SJCRH30 (cell line): Measurements from ENCODE around the gene UBASH3B. TPM values are rescaled to one million over a fixed set of nuclear protein-coding genes. Genes with fewer than 3 reads are reported as not detected.

Experiments
- DNase-seq, 2 experiments: peaks; one replicate each; pipeline ENCODE4 v3.0.0-alpha.2; 2015 to 2020
- H3K27ac ChIP-seq: fragments of 250-450 bp; sonication (Bioruptor Pico); 2 replicates; pipeline ENCODE4 v1.5.1; 2020; ENCODE audit warnings: mild to moderate bottlenecking, moderate library complexity
- H3K27me3 ChIP-seq: fragments of 250-450 bp; sonication (Bioruptor Pico); 2 replicates; pipeline ENCODE4 v1.5.1; 2020; ENCODE audit warnings: mild to moderate bottlenecking, moderate library complexity
- H3K36me3 ChIP-seq: fragments of 250-450 bp; sonication (Bioruptor Pico); 2 replicates; pipeline ENCODE4 v1.5.1; 2020; ENCODE audit warnings: mild to moderate bottlenecking, moderate library complexity
- H3K4me1 ChIP-seq: fragments of 250-450 bp; sonication (Bioruptor Pico); 2 replicates; pipeline ENCODE4 v1.5.1; 2020; ENCODE audit warnings: mild to moderate bottlenecking, moderate library complexity
- H3K4me3 ChIP-seq: fragments of 250-450 bp; sonication (Bioruptor Pico); 2 replicates; pipeline ENCODE4 v1.5.1; 2020; ENCODE audit warnings: mild to moderate bottlenecking, moderate library complexity
- H3K9me3 ChIP-seq: fragments of 250-450 bp; sonication (Bioruptor Pico); replicated peaks from 2 replicates; pipeline ENCODE4 v1.5.1; 2020; ENCODE audit warnings: mild to moderate bottlenecking, moderate library complexity
- total RNA-seq: library from RNA; depleted of rRNA; stranded (reverse); fragments of >200 nt; shearing (Covaris generic); gene quantifications from 2 replicates; pipeline ENCODE4 v1.2.3, GENCODE V29; 2014

UBASH3B gene
- total RNA-seq, 1 experiment from 2014 or later, result 0.38 TPM

DNA sequence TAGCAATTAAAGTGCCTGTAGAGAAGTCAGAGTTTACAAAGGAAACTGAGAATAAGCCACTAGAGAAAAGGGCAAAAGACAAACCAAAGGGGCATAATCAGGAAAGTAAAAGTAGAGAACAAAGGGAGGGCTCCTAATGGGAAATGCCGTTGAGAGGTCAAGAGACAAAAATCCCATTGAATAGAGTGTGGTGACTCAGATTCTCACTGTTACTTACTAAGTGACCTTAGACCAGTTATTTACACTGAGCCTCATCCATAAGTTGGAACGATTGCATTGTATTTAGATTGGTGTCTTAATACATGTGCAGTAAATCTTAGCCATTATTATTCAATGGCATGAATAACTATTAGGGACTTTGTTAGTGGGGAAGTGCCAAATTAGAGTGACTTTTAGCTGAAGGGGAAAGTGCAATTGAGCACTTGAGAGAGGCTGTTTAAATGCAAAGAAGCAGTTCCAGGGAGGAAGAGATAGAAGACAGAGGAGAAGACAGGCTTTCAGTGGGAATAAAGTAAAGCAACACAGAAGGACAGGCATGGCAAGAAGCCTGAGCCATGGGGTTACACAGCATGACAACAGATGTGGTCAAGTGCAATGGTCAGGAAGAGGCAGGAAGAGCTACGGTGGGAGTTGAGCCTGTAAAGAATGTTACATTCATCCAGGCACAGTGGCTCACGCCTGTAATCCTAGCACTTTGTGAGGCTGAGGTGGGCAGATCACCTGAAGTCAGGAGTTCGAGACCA lies 82.6 kb downstream of the UBASH3B start:
- H3K27me3 ChIP-seq, result no peaks in the 10 kb centered on the region
- H3K4me3 ChIP-seq, result no peak overlapping the region
- no peaks in the 10 kb centered on the region for H3K4me1 ChIP-seq
- no peak for DNase-seq
- H3K36me3 ChIP-seq, result no peaks in the 10 kb centered on the region
- H3K9me3 ChIP-seq, result no peaks in the 10 kb centered on the region
- H3K27ac ChIP-seq, result no peak overlapping the region

DNA sequence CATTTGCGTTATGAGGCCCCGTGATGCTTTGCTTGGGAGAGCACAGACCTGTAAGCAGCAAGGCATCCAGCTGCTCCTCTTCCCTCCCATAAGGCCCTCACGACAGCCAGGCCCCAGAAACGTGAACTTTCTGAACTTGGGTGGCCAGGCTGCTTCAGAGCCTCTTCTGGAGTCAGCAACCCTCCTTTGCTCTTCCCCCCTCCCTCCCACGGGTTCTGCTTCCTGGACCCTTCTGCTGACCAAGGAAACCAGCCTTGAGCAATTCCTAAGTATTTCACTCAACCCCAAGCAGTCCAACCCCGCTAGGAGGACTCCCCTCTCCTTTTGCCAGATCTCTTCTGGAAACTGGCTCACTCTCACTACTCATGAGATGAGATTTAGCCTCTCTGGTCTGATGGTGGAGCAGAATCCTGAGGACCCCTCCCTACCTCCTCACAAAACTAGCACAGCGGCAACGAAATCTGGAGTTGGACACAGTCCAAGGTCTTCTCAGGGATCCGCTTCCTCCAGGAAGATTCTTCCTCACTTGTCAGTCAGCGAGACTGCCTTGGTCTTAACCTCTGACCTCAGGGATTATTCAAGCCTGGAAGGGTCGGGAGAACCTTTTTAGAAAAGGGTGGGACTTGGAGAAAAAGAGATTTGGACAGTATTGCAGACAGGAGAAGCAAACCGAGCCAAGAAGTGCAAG lies 86.2 kb downstream of the UBASH3B start:
- DNase-seq, result no peak

DNA sequence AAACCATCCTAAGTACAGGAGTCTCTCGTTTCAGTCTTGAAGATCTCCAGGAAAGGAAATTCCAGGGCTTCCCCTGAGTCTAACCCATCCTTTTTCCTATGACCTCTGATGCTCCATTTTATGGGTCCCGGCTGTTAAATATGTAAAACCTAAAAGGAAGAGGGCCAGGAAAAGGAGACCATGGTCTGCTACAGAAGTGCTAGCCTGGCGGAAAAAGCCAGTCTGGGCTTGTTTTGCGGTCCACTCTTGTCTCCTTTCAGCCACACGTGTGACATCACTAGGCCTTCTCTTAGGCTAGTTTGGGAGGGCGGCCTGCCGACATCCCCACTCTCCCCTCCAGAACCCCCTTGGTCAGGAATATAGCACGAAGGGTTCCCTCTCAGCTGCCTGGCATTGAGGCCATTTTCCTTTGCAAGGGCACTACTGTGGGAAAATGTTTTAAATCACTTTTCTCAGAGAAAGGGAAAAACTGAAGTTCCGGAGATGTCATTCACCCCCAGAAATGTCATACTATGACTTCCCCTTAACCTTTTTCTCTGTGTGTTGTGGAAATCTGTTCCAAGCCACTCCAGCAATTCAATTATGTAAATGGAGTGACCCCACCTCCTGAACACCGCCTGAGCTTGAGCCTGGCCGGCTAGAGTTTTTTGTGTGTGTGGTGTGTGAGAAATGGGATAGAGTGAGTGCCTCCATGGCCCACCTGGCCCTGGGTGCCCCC lies 86.9 kb downstream of the UBASH3B start:
- H3K4me3 ChIP-seq, result no peak overlapping the region
- H3K27ac ChIP-seq, result no peak overlapping the region
- H3K4me1 ChIP-seq, result no peaks in the 10 kb centered on the region
- no peak for DNase-seq
- no peaks in the 10 kb centered on the region for H3K27me3 ChIP-seq
- no peaks in the 10 kb centered on the region for H3K36me3 ChIP-seq
- no peaks in the 10 kb centered on the region for H3K9me3 ChIP-seq

More for the DNA sequence above, 86.2 kb downstream of the UBASH3B start:
- Histone ChIP-seq H3K27ac (no peak overlapping the region), H3K4me3 (no peak overlapping the region), H3K4me1 (no peaks in the 10 kb centered on the region), H3K9me3 (no peaks in the 10 kb centered on the region), H3K36me3 (no peaks in the 10 kb centered on the region), H3K27me3 (no peaks in the 10 kb centered on the region)

DNA sequence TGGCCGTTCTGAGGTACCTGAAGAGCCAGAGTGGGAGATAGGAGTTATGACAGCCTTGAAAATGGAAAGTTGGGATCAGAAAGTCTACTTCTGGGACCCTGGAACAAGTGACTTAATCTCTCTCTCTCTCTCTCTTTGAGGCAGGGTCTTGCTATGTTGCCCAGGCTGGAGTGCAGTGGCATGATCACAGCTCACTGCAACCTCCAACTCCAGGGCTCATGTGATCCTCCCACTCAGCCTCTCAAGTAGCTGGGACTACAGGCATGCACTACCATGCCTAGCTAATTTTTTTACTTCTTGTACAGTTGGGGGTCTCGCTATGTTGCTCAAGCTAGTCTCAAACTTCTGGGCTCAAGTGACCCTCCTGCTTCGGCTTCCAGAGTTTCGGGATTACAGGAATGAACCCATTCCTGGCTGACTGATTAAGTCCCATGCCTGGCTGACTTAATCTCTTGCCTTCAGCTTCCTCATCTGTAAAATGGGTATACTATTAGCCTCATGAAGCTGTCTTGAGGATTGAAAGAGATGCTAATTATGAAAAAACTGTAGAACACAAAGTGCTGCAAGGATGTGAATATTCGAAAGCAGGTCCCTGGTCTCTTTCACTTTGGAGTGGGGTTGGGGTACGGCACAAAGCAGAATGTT lies 87.7 kb downstream of the UBASH3B start:
- DNase-seq, result no peak
- H3K4me1 ChIP-seq, result no peaks in the 10 kb centered on the region
- H3K27ac ChIP-seq, result no peak overlapping the region
- no peak overlapping the region for H3K4me3 ChIP-seq
- H3K9me3 ChIP-seq, result no peaks in the 10 kb centered on the region
- H3K27me3 ChIP-seq, result no peaks in the 10 kb centered on the region
- no peaks in the 10 kb centered on the region for H3K36me3 ChIP-seq

DNA sequence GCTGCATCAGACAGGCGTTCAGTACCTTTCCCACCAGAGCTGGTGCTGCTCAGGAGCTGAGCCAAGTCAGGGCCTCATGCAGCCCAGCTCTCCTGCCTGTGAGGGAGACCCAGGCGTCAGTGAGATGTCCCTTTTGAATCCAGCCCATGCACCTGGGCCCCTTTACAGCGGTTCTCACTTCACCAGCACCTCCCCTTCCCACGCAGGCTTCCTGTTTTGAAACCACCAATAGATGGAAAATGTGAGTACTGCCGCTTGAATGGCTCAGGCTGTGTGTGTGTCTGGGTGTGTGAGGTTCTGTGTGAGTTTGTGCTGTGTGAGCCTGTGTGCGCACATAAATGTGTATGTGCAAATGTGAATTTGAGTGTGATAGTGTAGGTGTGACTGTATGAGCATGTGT lies 88.4 kb downstream of the UBASH3B start:
- Histone ChIP-seq H3K9me3 (no peaks in the 10 kb centered on the region), H3K27ac (no peak overlapping the region), H3K36me3 (no peaks in the 10 kb centered on the region), H3K4me1 (no peaks in the 10 kb centered on the region), H3K4me3 (no peak overlapping the region), H3K27me3 (no peaks in the 10 kb centered on the region)
- DNase-seq, result no peak

DNA sequence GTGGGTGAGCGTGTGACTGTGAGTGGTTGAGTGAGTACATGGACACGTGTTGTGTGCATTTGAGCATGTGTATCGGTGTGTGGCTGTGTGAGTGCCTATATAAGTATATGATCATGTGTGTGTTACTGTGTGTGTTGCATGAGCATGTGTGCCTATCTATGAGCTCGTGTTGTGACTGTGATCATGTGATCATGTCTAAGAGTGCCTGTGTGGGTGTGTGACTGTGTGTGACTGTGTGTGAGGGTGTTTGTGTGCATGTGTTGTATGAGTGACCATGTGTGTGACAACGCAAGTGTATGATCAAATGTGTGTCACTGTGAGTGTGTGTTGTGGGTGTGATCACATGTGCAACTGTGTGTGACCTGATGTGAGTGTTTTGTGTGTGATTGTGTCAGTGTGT lies 88.8 kb downstream of the UBASH3B start:
- no peaks in the 10 kb centered on the region for H3K36me3 ChIP-seq
- no peak overlapping the region for H3K4me3 ChIP-seq
- H3K4me1 ChIP-seq, result no peaks in the 10 kb centered on the region
- H3K27me3 ChIP-seq, result no peaks in the 10 kb centered on the region
- H3K9me3 ChIP-seq, result no peaks in the 10 kb centered on the region
- H3K27ac ChIP-seq, result no peak overlapping the region
- DNase-seq, result no peak

DNA sequence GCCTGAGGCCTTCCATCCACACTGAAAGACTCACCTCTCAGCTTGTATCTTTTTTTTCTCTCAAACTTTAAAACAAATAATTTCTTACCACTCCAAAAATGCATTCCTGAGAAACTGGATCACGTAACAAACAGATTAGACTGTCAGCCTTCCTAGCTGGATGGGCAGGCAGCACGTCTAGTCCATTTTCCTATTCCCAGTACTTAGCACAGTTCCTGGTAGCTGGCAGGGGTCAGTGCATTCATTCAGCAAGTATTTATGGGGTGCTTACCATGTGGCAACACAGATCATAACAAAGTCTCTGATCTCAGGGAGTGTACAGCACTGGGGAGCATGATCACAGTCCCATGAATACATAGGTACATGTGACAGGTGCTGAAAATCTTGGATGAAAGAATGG lies 89.6 kb downstream of the UBASH3B start:
- Histone ChIP-seq H3K36me3 (no peaks in the 10 kb centered on the region), H3K9me3 (no peaks in the 10 kb centered on the region), H3K4me1 (no peaks in the 10 kb centered on the region), H3K4me3 (no peak overlapping the region), H3K27me3 (no peaks in the 10 kb centered on the region), H3K27ac (no peak overlapping the region)
- DNase-seq, result no peak

DNA sequence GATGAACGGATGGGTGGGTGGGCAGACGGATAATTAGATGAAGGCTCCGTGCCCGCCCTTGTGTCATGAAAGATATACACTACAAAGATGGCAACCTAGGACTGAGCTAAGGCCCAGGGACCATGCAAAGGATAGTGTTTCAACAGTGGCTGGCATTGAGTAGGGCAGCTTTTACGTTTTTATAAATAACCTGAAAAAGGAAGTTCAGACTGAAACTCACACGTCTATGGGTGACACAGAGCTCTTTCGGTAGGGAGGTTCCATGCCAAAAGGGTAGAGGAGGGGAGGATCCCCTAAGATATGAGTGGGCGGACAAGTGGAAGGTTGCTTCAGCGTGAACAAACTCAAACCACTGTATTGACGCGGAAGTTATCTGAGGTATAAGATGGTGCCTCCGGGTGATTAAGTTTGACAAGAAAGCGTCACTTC lies 90.5 kb downstream of the UBASH3B start:
- Histone ChIP-seq H3K4me3 (no peak overlapping the region), H3K9me3 (no peaks in the 10 kb centered on the region), H3K27ac (no peak overlapping the region), H3K27me3 (no peaks in the 10 kb centered on the region), H3K4me1 (no peaks in the 10 kb centered on the region), H3K36me3 (no peaks in the 10 kb centered on the region)
- no peak for DNase-seq

DNA sequence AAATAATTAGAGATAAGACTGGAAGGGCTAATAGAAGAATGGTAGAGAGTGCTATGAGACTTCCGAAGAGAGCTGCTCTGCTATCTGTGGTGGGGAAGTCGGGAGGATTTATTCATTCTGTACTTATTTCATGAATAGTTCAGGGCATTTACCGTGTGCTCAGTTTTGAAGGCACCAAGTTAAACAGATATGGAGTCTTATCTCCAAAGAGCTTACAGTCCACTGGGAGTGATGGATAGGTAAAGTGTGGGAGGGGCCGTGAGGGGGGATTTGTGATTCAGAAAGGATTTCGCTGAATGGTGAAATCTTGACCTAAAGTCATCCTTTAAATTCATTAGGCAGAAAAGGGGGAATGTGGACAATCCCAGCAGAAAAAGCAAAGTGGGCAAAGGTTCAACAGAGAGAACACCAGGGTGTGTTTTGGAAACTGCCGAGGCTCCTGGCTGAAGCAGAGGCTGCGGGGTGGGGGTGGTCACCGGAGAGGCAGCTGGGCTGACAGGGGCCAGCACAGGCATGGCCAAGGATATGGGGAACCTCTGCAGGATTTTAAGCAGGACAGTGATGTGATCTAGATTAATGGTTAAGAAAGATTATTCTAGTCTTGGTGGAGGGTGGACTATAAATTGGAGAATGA lies 91.2 kb downstream of the UBASH3B start:
- Histone ChIP-seq H3K9me3 (no peaks in the 10 kb centered on the region), H3K4me3 (no peak overlapping the region), H3K36me3 (no peaks in the 10 kb centered on the region), H3K27me3 (no peaks in the 10 kb centered on the region), H3K4me1 (no peaks in the 10 kb centered on the region), H3K27ac (no peak overlapping the region)
- no peak for DNase-seq

DNA sequence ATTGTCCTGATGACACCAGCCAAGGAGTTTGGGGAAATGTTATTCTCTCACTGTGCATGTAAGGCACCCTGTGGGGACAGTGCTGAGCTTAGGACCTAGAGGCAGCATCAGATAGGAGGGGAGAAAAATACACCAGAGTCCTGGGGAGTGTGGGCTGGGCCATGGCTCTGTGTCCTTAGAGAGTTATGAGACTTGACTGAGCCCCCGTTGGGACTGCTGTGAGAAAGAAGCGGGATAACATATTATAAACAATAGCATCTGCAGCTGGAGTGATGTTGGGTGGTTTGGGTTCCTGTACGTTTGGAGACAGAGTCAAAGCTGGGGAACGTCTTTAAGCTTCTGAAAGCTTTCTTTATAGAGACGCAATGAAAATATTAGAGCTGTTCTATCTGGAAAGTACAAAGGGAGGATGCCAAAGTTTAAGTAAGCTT lies 91.8 kb downstream of the UBASH3B start:
- Histone ChIP-seq H3K4me3 (no peak overlapping the region), H3K36me3 (no peaks in the 10 kb centered on the region), H3K27me3 (no peaks in the 10 kb centered on the region), H3K4me1 (no peaks in the 10 kb centered on the region), H3K9me3 (no peaks in the 10 kb centered on the region), H3K27ac (no peak overlapping the region)
- no peak for DNase-seq

DNA sequence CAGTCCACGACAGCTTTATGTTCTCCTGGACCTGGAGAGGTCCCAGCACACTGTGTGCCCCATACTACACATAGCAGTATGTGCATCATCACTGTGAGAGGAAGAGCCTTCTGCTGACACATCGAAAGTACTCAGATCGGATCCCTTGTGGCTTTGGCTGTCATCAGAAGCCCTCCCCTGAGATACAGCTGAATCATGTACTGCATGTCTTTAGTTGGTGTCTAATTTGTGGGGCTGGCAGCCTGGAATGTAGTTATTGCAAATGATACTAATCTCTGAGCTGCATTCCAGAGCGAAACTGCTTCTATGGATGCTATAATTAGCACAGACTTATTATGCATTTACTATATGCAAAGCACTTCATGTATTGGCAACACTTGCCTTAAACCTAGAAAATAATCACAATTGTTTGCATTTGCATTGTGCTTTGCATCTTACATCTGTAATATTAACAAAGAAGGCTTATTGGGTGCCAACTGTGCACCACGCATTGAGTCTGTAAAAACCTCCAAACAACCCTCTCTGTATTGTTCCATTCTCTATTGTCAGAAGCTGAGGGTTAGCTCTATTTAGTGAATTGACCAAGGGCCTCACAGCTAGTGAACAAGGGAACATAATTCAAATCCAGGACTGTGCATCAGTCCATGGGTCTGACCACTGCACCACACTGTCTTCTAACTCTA lies 93.6 kb downstream of the UBASH3B start:
- H3K27me3 ChIP-seq, result no peaks in the 10 kb centered on the region
- no peak overlapping the region for H3K4me3 ChIP-seq
- no peaks in the 10 kb centered on the region for H3K4me1 ChIP-seq
- no peak for DNase-seq
- no peak overlapping the region for H3K27ac ChIP-seq
- no peaks in the 10 kb centered on the region for H3K36me3 ChIP-seq
- no peaks in the 10 kb centered on the region for H3K9me3 ChIP-seq

DNA sequence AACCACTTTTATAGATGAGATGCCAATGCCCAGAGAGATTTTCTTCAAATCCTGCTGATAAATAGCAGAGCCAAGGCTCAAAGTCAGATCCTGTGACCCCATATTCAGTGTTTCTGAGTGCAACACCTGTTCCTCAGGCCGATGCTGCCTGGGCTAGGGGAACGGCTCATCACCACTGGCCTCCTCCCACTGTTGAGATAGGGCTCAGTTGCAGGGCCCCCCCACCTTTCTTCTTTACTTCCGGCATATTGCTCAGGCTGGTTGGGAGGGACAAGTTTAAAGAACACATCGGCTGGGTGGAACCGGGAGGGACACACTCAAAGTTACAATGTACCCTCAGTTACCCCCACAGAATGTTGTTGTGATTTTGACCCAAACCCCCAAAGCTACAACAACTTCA lies 94.5 kb downstream of the UBASH3B start:
- Histone ChIP-seq H3K9me3 (no peaks in the 10 kb centered on the region), H3K4me1 (no peaks in the 10 kb centered on the region), H3K27ac (no peak overlapping the region), H3K4me3 (no peak overlapping the region), H3K36me3 (no peaks in the 10 kb centered on the region), H3K27me3 (no peaks in the 10 kb centered on the region)
- DNase-seq, result no peak

DNA sequence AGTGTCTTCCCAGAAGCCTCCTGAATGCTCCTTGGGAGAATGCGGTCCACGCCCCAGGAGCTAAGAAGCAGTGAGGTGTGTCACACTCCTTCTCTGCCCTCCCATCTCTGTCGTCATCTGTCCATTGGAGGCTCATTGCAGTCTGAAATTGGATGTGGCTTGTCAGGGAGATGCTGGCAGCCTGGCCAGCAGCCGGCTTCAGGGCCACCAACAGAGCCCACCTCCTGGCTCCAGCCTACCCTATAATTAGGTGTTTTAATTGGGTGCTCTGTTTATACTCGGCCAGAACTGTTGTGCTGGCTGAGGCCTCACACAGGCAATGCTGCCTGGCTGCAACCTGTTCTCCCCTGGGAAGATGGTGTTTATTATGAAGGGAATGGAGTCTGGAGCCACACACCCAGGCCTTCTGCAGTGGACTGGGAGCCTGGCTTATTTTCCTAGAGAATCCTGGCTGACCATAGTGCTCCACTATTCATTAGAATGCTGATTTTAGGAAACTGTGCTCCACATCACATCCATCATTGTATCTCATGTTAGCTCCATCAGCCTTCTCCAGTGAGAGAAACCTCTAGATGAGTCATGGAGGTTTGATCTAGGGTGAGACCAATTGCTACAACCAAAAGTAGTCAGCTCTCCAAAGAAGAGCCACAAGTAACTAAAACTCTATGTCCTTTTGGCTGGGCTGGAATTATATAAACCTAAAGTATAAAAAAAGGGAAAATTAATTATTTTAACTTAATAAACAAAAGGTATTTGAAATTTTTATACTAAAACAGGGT lies 96.0 kb downstream of the UBASH3B start:
- Histone ChIP-seq H3K27me3 (no peaks in the 10 kb centered on the region), H3K36me3 (no peaks in the 10 kb centered on the region), H3K27ac (no peak overlapping the region), H3K4me1 (no peaks in the 10 kb centered on the region), H3K4me3 (no peak overlapping the region), H3K9me3 (no peaks in the 10 kb centered on the region)
- peak in 1 of 2 experiments; percentile 3 for DNase-seq
